Caco-2 (cell line): Measurements from ENCODE around the gene ZNF316. TPM values are rescaled to one million over a fixed set of nuclear protein-coding genes. Genes with fewer than 3 reads are reported as not detected.

ENCODE experiments used
- Bru-seq: library from RNA; stranded (reverse); fragments of 400-500 nt; gene quantifications from one replicate; lab custom pipeline; 2021; lab: Mats Ljungman, UMichigan
- BruChase-seq, 2 experiments: library from RNA; stranded (reverse); fragments of 400-500 nt; gene quantifications; one replicate each; lab custom pipeline; 2021; lab: Mats Ljungman, UMichigan
- BruUV-seq: library from RNA; stranded (reverse); fragments of 400-500 nt; replicated peaks from 2 replicates; lab custom pipeline; 2021; lab: Mats Ljungman, UMichigan
- CTCF ChIA-PET: fragments of 300-600 bp; sonication (Branson Sonifier 250); formaldehyde crosslinking; loops from one replicate; lab custom pipeline; 2022; ENCODE audit warnings: antibody characterized with exemption; lab: Charles Lee
- POLR2A ChIA-PET: fragments of 300-600 bp; sonication (Branson Sonifier 250); formaldehyde crosslinking; loops from one replicate; lab custom pipeline; 2022; ENCODE audit warnings: antibody characterized with exemption; lab: Charles Lee
- DNase-seq, 2 experiments: peaks; one replicate each; pipeline versions ENCODE4 v3.0.0 to v3.0.0-alpha.2; 2020 to 2022
- H3K27me3 ChIP-seq: replicated peaks from 2 replicates; pipeline ENCODE4 v1.6.0; 2011; ENCODE audit warnings: low read length; ENCODE audit not compliant: control insufficient read depth, insufficient read depth
- H3K36me3 ChIP-seq: 2 replicates; pipeline ENCODE4 v1.5.1; 2011; ENCODE audit warnings: low read length; ENCODE audit not compliant: control insufficient read depth, insufficient read depth
- H3K4me1 ChIP-seq: fragments of 250-450 bp; sonication (Bioruptor Pico); 2 replicates; pipeline ENCODE4 v1.5.1; 2020; ENCODE audit warnings: mild to moderate bottlenecking
- H3K4me3 ChIP-seq: 2 replicates; pipeline ENCODE4 v1.5.1; 2011; ENCODE audit warnings: low read depth, mild to moderate bottlenecking, control low read depth, low read length
- H3K9me3 ChIP-seq: fragments of 250-450 bp; sonication (Bioruptor Pico); 2 replicates; pipeline ENCODE4 v1.5.1; 2020; ENCODE audit warnings: mild to moderate bottlenecking, moderate library complexity
- H3K27ac Mint-ChIP-seq: one replicate; pipeline ENCODE4 v1.8.0; 2022; ENCODE audit warnings: mixed read lengths; ENCODE audit not compliant: unreplicated experiment
- H3K27me3 Mint-ChIP-seq: one replicate; pipeline ENCODE4 v1.8.0; 2022; ENCODE audit warnings: mixed read lengths; ENCODE audit not compliant: insufficient read depth, unreplicated experiment
- H3K36me3 Mint-ChIP-seq: one replicate; pipeline ENCODE4 v1.8.0; 2022; ENCODE audit warnings: mild to moderate bottlenecking, mixed read lengths; ENCODE audit not compliant: insufficient read depth, unreplicated experiment
- H3K4me1 Mint-ChIP-seq: one replicate; pipeline ENCODE4 v1.8.0; 2022; ENCODE audit warnings: low read depth, mixed read lengths; ENCODE audit not compliant: unreplicated experiment
- H3K4me3 Mint-ChIP-seq: one replicate; pipeline ENCODE4 v1.8.0; 2022; ENCODE audit warnings: mild to moderate bottlenecking, moderate library complexity, mixed read lengths; ENCODE audit not compliant: unreplicated experiment
- H3K9me3 Mint-ChIP-seq: one replicate; pipeline ENCODE4 v1.8.0; 2022; ENCODE audit warnings: mixed read lengths; ENCODE audit not compliant: unreplicated experiment
- intact Hi-C: fragments of 100-400 bp; cut with micrococcal nuclease; formaldehyde crosslinking; loops from one replicate; pipeline ENCODE4 v1.10.0; 2022; ENCODE audit not compliant: unreplicated experiment
- long read RNA-seq: library from polyadenylated mRNA; stranded (forward); transcript quantifications from one replicate; pipeline ENCODE4 v2.0.0, GENCODE V29; 2022
- total RNA-seq: library from RNA; stranded (reverse); gene quantifications from 2 replicates; pipeline ENCODE4 v1.2.3, GENCODE V29; 2022
- TF ChIP-seq, protein P1 (sequence below), 2 experiments: fragments of 200-600 bp in 1 of 2; IDR thresholded peaks; 1 replicate in 1 of 2; 2 replicates in 1 of 2; pipeline versions ENCODE4 v1.5.1 to v1.8.0; 2011 to 2022; ENCODE audit warnings: antibody characterized with exemption in 1 of 2, control low read depth in 1 of 2, inconsistent platforms in 1 of 2, low read depth in 1 of 2, low read length in 1 of 2, mild to moderate bottlenecking in 1 of 2, moderate library complexity in 1 of 2; ENCODE audit not compliant: insufficient read depth in 1 of 2, severe bottlenecking in 1 of 2, unreplicated experiment in 1 of 2

The ZNF316 gene
- 34.1 and 34.3 TPM in 2 replicates for total RNA-seq
- Bru-seq, nascent RNA: percentile 58 among the genes with signal in this experiment
- BruChase-seq, experiment 1, labeled RNA remaining after a 2-hour chase: percentile 70 among the genes with signal in this experiment
- BruChase-seq, experiment 2, labeled RNA remaining after a 6-hour chase: percentile 69 among the genes with signal in this experiment
- long read RNA-seq, full-length matches to known transcripts: 1 of 13 reads
- long read RNA-seq, partial matches to known transcripts: 1 of 13 reads
- long read RNA-seq, other reads (novel, unspliced or antisense): 11 of 13 reads

DNA sequence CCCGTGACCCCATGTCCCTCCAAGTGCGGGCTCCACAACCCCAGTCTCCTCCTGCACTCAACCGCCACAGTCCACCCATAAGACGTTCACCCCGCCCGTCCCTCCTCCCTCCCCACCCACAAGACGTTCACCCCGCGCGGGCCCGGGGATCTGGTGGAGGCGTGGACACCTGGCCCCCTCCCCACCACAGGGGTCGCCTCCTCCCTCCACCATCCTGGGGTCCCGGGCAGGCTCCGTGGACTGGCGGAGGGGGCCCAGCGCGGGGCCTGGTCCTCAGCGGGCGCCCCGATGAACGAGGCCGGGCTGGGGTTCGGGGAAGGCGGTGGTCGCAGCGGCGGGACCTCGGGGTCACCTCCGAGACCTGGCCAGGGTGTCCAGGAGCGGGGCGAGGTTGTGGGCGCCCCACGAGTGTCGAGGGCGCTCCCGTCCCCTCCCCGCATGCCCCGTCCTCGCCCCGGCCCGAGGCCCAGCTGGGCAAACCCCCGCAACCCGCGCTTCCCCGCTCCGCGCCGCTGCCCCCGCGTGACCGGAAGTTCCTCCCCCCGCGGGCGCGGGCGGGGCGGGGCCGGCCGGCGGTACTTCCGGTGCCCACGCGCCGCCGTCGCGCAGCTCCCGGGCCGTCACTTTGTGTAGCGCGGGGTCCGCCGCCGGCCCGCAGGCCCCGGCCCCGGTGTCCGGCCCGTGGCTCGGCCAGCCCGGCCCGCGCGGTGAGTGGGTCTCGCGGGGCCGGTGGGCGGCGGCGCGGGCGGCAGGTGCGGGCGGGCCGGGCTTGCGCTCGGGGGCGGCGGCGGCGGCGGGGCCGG is at the start of gene ZNF316:
Gene ZNF316, plus strand, starts transcription at position 578 of the 803 bp plus-strand sequence. CDS start 5,092 bp downstream, outside the sequence.
- Histone ChIP-seq H3K9me3 (no peaks in the 10 kb centered on the region), H3K4me1 (peaks cover 4% of the 10 kb centered on the region), H3K27me3 (no peaks in the 10 kb centered on the region), H3K36me3 (peaks cover 3% of the 10 kb centered on the region; the same call in 1 of the 2 replicates), H3K4me3 (peak within 1 kb of the TSS; percentile 97)
- TF ChIP-seq, protein P1, sequence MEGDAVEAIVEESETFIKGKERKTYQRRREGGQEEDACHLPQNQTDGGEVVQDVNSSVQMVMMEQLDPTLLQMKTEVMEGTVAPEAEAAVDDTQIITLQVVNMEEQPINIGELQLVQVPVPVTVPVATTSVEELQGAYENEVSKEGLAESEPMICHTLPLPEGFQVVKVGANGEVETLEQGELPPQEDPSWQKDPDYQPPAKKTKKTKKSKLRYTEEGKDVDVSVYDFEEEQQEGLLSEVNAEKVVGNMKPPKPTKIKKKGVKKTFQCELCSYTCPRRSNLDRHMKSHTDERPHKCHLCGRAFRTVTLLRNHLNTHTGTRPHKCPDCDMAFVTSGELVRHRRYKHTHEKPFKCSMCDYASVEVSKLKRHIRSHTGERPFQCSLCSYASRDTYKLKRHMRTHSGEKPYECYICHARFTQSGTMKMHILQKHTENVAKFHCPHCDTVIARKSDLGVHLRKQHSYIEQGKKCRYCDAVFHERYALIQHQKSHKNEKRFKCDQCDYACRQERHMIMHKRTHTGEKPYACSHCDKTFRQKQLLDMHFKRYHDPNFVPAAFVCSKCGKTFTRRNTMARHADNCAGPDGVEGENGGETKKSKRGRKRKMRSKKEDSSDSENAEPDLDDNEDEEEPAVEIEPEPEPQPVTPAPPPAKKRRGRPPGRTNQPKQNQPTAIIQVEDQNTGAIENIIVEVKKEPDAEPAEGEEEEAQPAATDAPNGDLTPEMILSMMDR (IDR thresholded peaks at IDR 0.05; ENCODE audit: insufficient read depth in 1 of 2, low read depth in 1 of 2, low read length in 1 of 2, severe bottlenecking in 1 of 2, unreplicated experiment in 1 of 2): no peak
- H3K27ac Mint-ChIP-seq: peak within 1 kb of the TSS; percentile 61
- no peaks in the 10 kb centered on the region for H3K27me3 Mint-ChIP-seq
- ChIA-PET POLR2A (no interaction called here), CTCF (no interaction called here)
- BruUV-seq: no TSS peak
- peaks cover 11% of the 10 kb centered on the region for H3K4me1 Mint-ChIP-seq
- H3K4me3 Mint-ChIP-seq: peak within 1 kb of the TSS; percentile 72
- no peaks in the 10 kb centered on the region for H3K9me3 Mint-ChIP-seq
- DNase-seq: peak in 1 of 2 experiments; percentile 62
- H3K36me3 Mint-ChIP-seq: peaks cover 19% of the 10 kb centered on the region
- intact Hi-C loops: loop anchor here (2.0 kb wide), 1 partner anchor 70 kb away; the partner anchor contains the start of gene ZNF12

DNA sequence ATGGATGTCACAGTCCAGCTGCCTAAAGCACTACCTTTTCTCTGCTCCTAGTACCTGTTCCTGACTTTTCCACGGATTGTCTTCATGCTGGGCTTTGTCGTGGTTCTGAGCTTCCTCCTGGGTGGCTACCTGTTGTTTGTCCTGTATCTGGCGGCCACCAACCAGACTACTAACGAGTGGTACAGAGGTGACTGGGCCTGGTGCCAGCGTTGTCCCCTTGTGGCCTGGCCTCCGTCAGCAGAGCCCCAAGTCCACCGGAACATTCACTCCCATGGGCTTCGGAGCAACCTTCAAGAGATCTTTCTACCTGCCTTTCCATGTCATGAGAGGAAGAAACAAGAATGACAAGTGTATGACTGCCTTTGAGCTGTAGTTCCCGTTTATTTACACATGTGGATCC is 48.6 kb upstream of the ZNF316 start:
- no peaks in the 10 kb centered on the region for H3K27me3 Mint-ChIP-seq
- TF ChIP-seq, protein P1 (IDR thresholded peaks at IDR 0.05; ENCODE audit: insufficient read depth in 1 of 2, low read depth in 1 of 2, low read length in 1 of 2, severe bottlenecking in 1 of 2, unreplicated experiment in 1 of 2): no peak
- peak overlapping the region; percentile 77 for H3K4me3 Mint-ChIP-seq
- no peaks in the 10 kb centered on the region; the same call in none of the 2 replicates for H3K36me3 ChIP-seq
- H3K36me3 Mint-ChIP-seq: peaks cover 66% of the 10 kb centered on the region
- DNase-seq: no peak
- CTCF ChIA-PET: interaction anchor here (0.6 to 2.9 kb wide), 2 partner anchors 32 to 73 kb away, joined by 3 to 10 read pairs; no protein-coding TSS in a partner anchor
- H3K9me3 Mint-ChIP-seq: no peaks in the 10 kb centered on the region
- POLR2A ChIA-PET: no interaction called here
- no peaks in the 10 kb centered on the region for H3K9me3 ChIP-seq
- no peak overlapping the region for H3K27ac Mint-ChIP-seq
- no peaks in the 10 kb centered on the region for H3K4me1 Mint-ChIP-seq
- peaks cover 4% of the 10 kb centered on the region; the same call in 1 of the 2 replicates for H3K4me1 ChIP-seq
- BruUV-seq: no TSS peak
- intact Hi-C loops: loop anchor here (5.0 kb wide), 1 partner anchor 269 kb away; no protein-coding TSS in a partner anchor
- H3K27me3 ChIP-seq: no peaks in the 10 kb centered on the region
- H3K4me3 ChIP-seq: no peak overlapping the region
